Stimulated activated CD8-positive, alpha-beta memory T cell treated with anti-CD3 and anti-CD28 coated beads, Interleukin-4, amount 100 ng/mL, for 4 hours (primary cell): ENCODE data around the gene CNKSR3.

Experiments used
- DNase-seq, 2 donors: peaks; one replicate each; pipeline ENCODE4 v3.0.0-alpha.2; 2020; ENCODE audit warnings: low read depth in 2 of 2, low spot score in 1 of 2

The CNKSR3 gene

GRCh38 chr6:154503658-154504057 lies 6.8 kb downstream of the CNKSR3 start:
- no peak for DNase-seq

GRCh38 chr6:154502553-154502952 lies 7.9 kb downstream of the CNKSR3 start:
- DNase-seq = no peak

DNA sequence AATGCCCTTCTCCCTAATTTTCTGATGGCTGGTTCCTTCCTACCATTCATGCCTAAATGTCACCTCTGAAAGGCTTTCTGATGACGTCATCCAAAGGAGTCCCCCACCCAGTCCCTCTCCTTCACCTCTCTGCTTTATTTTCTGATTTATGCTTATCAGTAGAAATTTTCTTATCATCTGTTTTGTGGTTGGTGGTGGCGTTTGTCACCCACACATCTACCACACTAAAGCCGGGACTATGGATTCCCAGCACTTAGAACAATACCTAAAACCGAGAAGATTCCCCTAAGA lies 9.0 kb downstream of the CNKSR3 start:
- no peak for DNase-seq

DNA sequence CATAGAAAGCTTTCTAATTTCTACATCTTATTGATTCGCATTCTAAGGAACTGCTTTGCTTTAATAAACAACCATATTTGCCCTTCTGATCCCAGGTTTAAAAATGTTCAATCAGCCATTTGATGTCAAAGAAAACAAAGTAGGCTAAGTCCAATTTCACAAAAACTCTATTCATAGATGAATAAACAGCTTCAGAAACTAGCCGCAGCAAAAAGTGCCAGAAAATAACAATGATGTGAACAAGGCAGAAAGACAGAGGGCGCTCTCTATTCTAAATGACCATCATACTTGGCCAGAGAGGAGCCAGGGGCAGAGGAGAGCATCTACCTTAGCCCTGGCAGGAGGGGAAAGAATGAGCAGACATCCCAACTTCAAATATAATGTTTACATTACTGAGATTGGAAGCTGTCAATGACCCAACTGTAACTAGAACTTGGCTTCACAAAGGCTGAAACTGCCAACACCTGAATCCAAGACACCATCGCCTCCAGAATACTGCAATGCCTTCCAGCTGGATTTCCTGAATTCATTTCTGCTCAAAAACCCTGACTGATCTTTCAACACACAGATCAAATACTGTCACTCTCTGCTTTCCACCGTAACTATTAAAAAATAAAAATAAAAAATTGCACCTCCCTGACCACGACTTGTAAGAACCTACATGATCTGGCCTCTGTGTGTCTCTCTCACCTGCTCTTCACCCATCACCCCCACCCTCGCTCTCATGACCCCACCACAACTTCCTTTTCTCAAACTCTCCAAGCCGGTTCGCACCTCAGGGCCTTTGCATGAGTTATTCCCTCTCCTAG lies 9.5 kb downstream of the CNKSR3 start:
- no peak for DNase-seq

DNA sequence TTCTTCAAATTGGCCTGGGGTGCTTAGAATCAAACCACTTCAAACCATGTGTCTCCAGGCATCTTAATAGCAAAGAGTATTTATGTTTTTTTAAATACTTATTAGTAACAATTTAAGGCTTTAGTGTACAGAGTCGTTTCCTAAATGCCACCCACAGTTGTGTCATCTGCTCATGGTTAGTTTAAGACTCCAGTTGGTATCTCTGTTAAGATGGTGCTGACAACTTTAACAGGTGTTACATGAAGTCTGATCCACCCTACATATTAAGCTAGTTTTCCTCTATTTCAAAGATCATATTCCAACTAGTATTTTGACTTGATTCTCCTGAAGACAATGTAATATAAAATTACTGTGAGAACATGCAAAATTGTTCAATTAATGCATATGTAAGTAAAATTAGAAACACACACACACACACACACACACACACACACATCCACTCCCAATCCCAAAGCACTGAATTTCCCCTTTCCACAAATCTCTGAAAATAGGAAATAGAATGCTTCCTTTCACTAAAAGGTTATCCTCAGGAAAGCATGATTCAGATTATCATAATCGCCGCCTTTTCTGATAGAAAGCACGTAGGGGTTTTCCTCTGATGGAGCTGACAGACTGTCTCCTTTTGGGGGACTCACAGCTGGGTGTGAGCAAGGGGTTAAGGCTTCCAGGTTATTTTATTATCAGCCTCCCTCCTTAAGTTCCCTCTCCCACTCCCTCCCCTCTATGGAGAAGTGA lies 10.5 kb downstream of the CNKSR3 start:
- no peak for DNase-seq

DNA sequence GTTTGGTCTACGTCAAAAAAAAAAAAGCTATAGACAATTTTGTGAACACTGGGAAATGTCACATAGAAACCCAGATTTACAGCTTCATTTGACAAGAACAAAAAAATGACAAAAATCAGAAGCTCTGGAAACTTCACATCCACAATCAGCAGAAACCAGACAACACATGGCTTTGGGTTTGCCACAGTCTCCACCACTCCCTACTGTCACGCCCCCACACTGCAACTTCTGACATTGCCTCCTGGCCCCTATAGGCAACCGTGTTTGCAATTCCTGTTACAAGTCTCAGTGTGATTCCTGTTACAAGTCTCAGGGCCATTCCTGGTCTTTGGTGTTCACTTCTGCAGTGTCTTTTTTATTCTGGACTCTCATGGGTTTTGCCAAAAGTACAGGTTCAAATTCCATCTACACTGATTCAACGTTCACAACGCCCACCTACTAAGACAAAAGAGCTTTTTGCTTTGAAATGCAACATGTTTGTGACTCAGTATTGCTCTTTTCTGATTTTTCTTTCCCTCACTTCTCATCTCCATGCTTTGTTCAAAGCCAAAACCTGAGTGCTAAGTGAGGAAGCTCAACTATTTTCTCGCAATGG lies 12.0 kb downstream of the CNKSR3 start:
- DNase-seq = no peak

- no peak for DNase-seq
Observed at GRCh38 chr6:154496793-154497517, 13.5 kb downstream of the CNKSR3 start.

DNA sequence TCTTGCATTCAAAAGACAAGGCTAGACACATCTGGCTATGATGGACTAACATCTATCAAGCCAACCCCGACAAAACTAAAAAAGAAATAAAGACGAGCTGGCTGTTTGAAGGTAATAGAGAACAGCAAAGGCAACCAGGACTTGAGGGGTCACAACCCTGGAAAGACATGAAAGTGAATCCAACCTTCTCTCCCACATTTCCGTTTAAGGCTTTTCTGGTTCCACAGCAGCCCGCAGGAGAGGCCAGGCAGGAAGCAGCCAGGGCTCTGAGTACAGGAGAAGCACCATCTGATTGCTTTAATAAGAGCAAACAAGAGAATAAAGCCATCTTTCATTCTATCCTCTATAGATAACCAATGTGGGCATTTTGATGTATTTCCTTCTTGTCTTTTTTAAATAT lies 14.3 kb downstream of the CNKSR3 start:
- no peak for DNase-seq

GRCh38 chr6:154494592-154495311 lies 15.7 kb downstream of the CNKSR3 start:
- no peak for DNase-seq

DNA sequence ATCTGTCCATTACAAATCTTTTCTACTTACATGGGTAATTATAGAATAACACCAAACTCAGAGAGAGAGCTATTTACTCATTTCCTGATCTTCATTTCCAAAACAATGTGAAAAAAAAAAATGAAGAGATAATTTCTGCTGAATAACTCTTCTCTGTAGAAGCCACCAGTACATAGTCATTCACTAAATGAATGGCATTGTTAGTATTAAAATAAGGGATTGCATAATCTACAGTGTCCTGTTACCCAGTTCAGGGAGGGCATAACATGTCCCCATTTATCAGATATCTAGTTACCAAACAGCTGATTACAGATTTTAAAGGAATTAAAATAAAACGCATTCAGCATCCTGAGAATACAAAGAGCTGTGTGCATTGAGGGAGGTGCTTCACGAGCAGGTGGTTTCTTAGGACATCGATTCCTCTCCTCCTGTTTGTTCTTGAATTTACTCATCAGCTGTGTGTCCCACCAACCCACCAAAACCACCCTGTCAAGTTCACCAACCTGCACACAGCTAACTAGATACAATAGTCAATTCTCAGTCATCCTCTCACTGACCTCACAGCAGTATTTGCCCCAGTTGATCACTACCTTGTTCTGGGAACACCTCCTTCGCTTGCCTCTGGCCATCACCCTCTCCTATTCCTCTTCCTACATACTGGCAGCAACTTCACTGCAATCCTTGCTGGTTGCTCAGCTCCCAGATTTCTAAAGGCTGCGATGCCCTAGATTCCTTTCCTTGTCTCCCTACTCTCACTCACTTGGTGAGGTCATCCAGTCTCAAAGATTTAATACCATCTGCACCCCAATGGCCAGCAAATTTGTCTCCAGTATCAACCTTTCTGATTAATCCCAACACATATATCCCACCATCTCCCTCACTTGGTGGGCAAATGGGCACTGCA lies 18.7 kb downstream of the CNKSR3 start:
- no peak for DNase-seq

GRCh38 chr6:154489822-154490221 lies 20.7 kb downstream of the CNKSR3 start:
- no peak for DNase-seq

DNA sequence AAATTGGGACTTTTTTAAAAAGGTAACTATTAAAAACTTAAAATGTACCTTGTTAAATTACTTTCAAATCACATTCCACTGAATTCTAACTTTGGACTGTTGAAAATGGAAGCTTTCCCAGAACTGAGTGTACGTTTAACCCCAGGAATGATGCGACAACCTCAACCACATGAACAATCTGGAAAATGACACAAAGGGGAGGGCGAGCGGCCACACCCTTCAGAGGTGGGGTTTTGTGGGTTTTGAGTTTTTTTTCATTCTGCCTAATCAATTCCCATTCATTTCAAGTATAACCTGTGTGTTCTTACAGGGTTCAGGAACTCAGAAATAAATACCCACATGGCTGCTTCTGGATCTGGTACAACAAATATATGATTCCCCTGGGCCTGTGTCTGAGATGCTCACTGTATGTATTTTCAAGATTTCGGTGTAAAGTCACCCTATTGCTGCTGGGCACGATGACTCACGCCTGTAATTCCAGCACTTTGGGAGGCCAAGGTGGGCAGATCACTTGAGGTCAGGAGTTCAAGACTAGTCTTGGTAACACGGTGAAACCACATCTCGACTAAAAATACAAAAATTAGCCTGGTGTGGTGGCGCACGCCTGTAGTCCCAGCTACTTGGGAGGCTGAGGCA lies 21.6 kb downstream of the CNKSR3 start:
- DNase-seq = no peak

DNA sequence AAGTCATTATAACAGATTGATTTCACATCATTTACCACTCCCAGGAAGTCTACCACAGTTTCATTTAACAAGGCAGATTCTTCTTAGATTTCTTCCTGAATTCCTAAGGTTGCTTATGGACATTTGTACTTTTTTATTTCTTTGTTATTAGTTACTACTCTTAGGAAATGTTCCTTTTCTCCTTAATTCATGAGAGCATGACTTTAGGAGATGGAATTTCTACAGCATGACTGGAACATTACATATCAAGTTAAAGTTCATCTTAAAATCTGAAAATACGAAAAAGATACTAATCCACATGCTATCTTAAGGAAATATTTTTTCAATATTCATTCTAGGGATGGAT lies 22.3 kb downstream of the CNKSR3 start:
- DNase-seq = no peak

GRCh38 chr6:154487367-154488247 lies 22.9 kb downstream of the CNKSR3 start:
- no peak for DNase-seq

GRCh38 chr6:154485815-154486214 lies 24.7 kb downstream of the CNKSR3 start:
- no peak for DNase-seq

DNA sequence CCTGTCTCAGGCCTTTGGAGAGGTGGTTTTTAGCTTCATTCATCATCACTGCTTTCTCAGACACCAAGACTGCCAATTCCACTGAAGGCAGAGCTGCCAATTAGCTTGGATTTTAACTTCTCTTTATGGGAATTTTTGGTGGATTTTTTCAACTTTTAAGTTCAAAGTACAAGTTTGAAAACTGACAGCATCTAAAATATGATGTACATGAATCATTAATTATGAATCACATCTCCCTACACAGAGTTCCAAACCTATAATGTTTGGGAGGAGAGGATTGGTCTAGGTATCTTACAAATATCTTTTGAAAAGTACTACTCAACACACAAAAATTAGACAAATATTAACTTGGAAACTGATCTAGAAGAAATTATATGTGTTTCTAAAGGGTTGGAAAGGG lies 25.5 kb downstream of the CNKSR3 start:
- no peak for DNase-seq

GRCh38 chr6:154482858-154483257 lies 27.6 kb downstream of the CNKSR3 start:
- DNase-seq = no peak

- DNase-seq = no peak
Observed at GRCh38 chr6:154481521-154482013, 28.9 kb downstream of the CNKSR3 start.
